Smooth muscle cell (in vitro differentiated cells): ENCODE results near the gene CCDC181. TPM values are rescaled to one million over a fixed set of nuclear protein-coding genes. Genes with fewer than 3 reads are reported as not detected.

ENCODE experiments used
- DNase-seq: peaks from one replicate; lab custom pipeline; 2025; ENCODE audit not compliant: unreplicated experiment; lab: John Stamatoyannopoulos, UW
- H2AFZ ChIP-seq: fragments of 200-600 bp; sonication (generic); 2 replicates; pipeline ENCODE4 v1.6.0; 2016; ENCODE audit warnings: antibody characterized with exemption, low read depth, mild to moderate bottlenecking
- H3F3A ChIP-seq: fragments of 200-600 bp; sonication (generic); 2 replicates; pipeline ENCODE4 v1.6.0; 2017; ENCODE audit warnings: antibody characterized with exemption, low read depth
- H3K27ac ChIP-seq: fragments of 200-600 bp; sonication (generic); 2 replicates; pipeline ENCODE4 v1.5.1; 2016; ENCODE audit warnings: low read depth, mild to moderate bottlenecking
- H3K27me3 ChIP-seq: fragments of 200-600 bp; sonication (generic); 2 replicates; pipeline ENCODE4 v1.6.1; 2016; ENCODE audit warnings: low read depth, mild to moderate bottlenecking
- H3K36me3 ChIP-seq: fragments of 200-600 bp; sonication (generic); 2 replicates; pipeline ENCODE4 v1.5.1; 2016; ENCODE audit warnings: low read depth
- H3K4me1 ChIP-seq: fragments of 200-600 bp; sonication (generic); 2 replicates; pipeline ENCODE4 v1.5.1; 2016; ENCODE audit warnings: low read depth
- H3K4me2 ChIP-seq: fragments of 200-600 bp; sonication (generic); 2 replicates; pipeline ENCODE4 v1.6.0; 2016; ENCODE audit warnings: mild to moderate bottlenecking
- H3K4me3 ChIP-seq: fragments of 200-600 bp; sonication (generic); 2 replicates; pipeline ENCODE4 v1.5.1; 2016; ENCODE audit warnings: mild to moderate bottlenecking
- H3K79me2 ChIP-seq: fragments of 200-600 bp; sonication (generic); 2 replicates; pipeline ENCODE4 v1.6.0; 2016; ENCODE audit warnings: low read depth, mild to moderate bottlenecking
- H3K9ac ChIP-seq: fragments of 200-600 bp; sonication (generic); 2 replicates; pipeline ENCODE4 v1.6.0; 2016; ENCODE audit warnings: low read depth
- H3K9me3 ChIP-seq: fragments of 200-600 bp; sonication (generic); replicated peaks from 2 replicates; pipeline ENCODE4 v1.5.1; 2016; ENCODE audit warnings: low read depth
- H4K20me1 ChIP-seq: fragments of 200-600 bp; sonication (generic); 2 replicates; pipeline ENCODE4 v1.6.0; 2016; ENCODE audit warnings: low read depth
- WGBS: methylation state at CpG from one replicate; pipeline ENCODE4 v1.1.7; 2016; ENCODE audit warnings: low lambda C conversion rate; 5-methylcytosine and 5-hydroxymethylcytosine counted together
- polyA plus RNA-seq: library from polyadenylated mRNA; unstranded; fragments of >200 nt; fragmentation: Nextera tagmentation; extraction: Ambion mirVana; gene quantifications from 2 replicates; pipeline ENCODE4 v1.2.1, GENCODE V29; 2016
- total RNA-seq: library from RNA; depleted of rRNA; stranded (reverse); fragments of >200 nt; gene quantifications from 2 replicates; pipeline ENCODE4 v1.2.3, GENCODE V29; 2014
- TF ChIP-seq, protein P1 (sequence below): fragments of 200-600 bp; sonication (generic); IDR thresholded peaks from 2 replicates; pipeline ENCODE4 v1.5.1; 2017; ENCODE audit warnings: borderline replicate concordance, mild to moderate bottlenecking, antibody characterized with exemption; ENCODE audit not compliant: insufficient read depth, poor library complexity, severe bottlenecking

The CCDC181 gene
- total and polyA plus RNA-seq, 2 experiments from 2014 or later = 1.3 to 1.5 TPM

GRCh38 chr1:169457443-169457842, 30.2 kb upstream of the CCDC181 start:
- Histone ChIP-seq H3K4me3 (no peak overlapping the region), H3K27me3 (no peaks in the 10 kb centered on the region), H3K27ac (no peak overlapping the region), H3F3A (no peaks in the 10 kb centered on the region), H4K20me1 (no peaks in the 10 kb centered on the region), H3K4me1 (no peaks in the 10 kb centered on the region), H3K9me3 (peaks cover 8% of the 10 kb centered on the region), H3K4me2 (no peak overlapping the region), H2AFZ (no peak overlapping the region), H3K9ac (no peak overlapping the region), H3K79me2 (no peaks in the 10 kb centered on the region), H3K36me3 (no peaks in the 10 kb centered on the region)
- DNase-seq = no peak
- 100% methylated on average over 1 of the region's 1 CpG for WGBS
- TF ChIP-seq, protein P1, sequence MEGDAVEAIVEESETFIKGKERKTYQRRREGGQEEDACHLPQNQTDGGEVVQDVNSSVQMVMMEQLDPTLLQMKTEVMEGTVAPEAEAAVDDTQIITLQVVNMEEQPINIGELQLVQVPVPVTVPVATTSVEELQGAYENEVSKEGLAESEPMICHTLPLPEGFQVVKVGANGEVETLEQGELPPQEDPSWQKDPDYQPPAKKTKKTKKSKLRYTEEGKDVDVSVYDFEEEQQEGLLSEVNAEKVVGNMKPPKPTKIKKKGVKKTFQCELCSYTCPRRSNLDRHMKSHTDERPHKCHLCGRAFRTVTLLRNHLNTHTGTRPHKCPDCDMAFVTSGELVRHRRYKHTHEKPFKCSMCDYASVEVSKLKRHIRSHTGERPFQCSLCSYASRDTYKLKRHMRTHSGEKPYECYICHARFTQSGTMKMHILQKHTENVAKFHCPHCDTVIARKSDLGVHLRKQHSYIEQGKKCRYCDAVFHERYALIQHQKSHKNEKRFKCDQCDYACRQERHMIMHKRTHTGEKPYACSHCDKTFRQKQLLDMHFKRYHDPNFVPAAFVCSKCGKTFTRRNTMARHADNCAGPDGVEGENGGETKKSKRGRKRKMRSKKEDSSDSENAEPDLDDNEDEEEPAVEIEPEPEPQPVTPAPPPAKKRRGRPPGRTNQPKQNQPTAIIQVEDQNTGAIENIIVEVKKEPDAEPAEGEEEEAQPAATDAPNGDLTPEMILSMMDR = no peak

GRCh38 chr1:169456029-169456428, 28.8 kb upstream of the CCDC181 start:
- no peak for DNase-seq
- no peaks in the 10 kb centered on the region for H3K36me3 ChIP-seq
- H3F3A ChIP-seq = no peaks in the 10 kb centered on the region
- TF ChIP-seq, protein P1 = no peak
- H3K27ac ChIP-seq = no peak overlapping the region
- H3K79me2 ChIP-seq = no peaks in the 10 kb centered on the region
- no peak overlapping the region for H3K4me3 ChIP-seq
- no peak overlapping the region for H3K4me2 ChIP-seq
- 93% methylated on average over 2 of the region's 2 CpGs for WGBS
- no peaks in the 10 kb centered on the region for H3K27me3 ChIP-seq
- no peaks in the 10 kb centered on the region for H3K4me1 ChIP-seq
- peaks cover 8% of the 10 kb centered on the region for H3K9me3 ChIP-seq
- H2AFZ ChIP-seq = no peak overlapping the region
- H4K20me1 ChIP-seq = no peaks in the 10 kb centered on the region
- H3K9ac ChIP-seq = no peak overlapping the region

DNA sequence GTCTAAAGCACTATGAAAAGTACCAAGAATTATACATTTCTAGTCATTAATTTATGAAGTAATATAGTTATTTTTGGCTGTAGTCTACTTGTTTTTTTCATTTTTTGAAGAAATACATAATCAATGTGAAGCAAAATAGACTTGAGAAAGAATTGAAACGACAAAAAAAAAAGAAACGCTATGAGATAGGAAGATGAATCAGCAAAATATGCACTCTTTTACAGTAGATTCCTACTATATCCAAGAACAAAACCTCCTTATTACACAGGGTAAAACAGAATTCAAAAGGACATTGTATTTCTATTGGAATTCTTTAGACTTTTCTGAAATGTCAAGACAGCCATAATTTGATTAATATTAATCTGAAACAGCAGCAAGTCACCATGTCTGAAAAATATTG, 25.6 kb upstream of the CCDC181 start:
- WGBS = 96% methylated on average over 2 of the region's 2 CpGs

More for the DNA sequence above, 25.6 kb upstream of the CCDC181 start:
- H2AFZ ChIP-seq = no peak overlapping the region
- H3K9ac ChIP-seq = no peak overlapping the region
- TF ChIP-seq, protein P1 = no peak
- no peak overlapping the region for H3K27ac ChIP-seq
- no peak overlapping the region for H3K4me3 ChIP-seq
- H3K4me2 ChIP-seq = no peak overlapping the region
- H3K9me3 ChIP-seq = peaks cover 8% of the 10 kb centered on the region
- H3F3A ChIP-seq = no peaks in the 10 kb centered on the region
- H3K36me3 ChIP-seq = no peaks in the 10 kb centered on the region
- no peaks in the 10 kb centered on the region for H3K4me1 ChIP-seq
- H3K79me2 ChIP-seq = no peaks in the 10 kb centered on the region
- no peaks in the 10 kb centered on the region for H4K20me1 ChIP-seq
- no peaks in the 10 kb centered on the region for H3K27me3 ChIP-seq
- DNase-seq = no peak
